IMR-90 (cell line): Measurements from ENCODE around the gene DCLK1. TPM values are rescaled to one million over a fixed set of nuclear protein-coding genes. Genes with fewer than 3 reads are reported as not detected.
A peak's percentile ranks its signal among the peaks of the same experiment; 100 is the strongest.

Source experiments
- ATAC-seq: fragments of 200-7000 bp; cut with Tn5 transposase; 2 replicates; pipeline ENCODE4 v1.9.1; 2020; ENCODE audit warnings: low read depth, mild to moderate bottlenecking, moderate library complexity
- BruUV-seq: library from RNA; stranded (reverse); fragments of 400-500 nt; replicated peaks from 2 replicates; lab custom pipeline; 2021; lab: Mats Ljungman, UMichigan
- CTCF ChIA-PET: fragments of 300-600 bp; formaldehyde crosslinking; extraction: SDS; loops from one replicate; lab custom pipeline; 2021; ENCODE audit warnings: antibody characterized with exemption; lab: Yijun Ruan, JAX
- POLR2A ChIA-PET: fragments of 300-600 bp; sonication (Branson Sonifier 250); formaldehyde crosslinking; loops from one replicate; lab custom pipeline; 2022; ENCODE audit warnings: antibody characterized with exemption; ENCODE audit not compliant: unreplicated experiment; lab: Charles Lee
- DNase-seq: peaks from one replicate; pipeline ENCODE4 v3.0.0; 2013
- H2AFZ ChIP-seq: replicated peaks from 2 replicates; pipeline ENCODE3; 2013; ENCODE audit warnings: low read length, mild to moderate bottlenecking; ENCODE audit not compliant: poor library complexity
- H2AK5ac ChIP-seq: 2 replicates; pipeline ENCODE4 v1.6.1; 2013; ENCODE audit warnings: low read depth, low read length, inconsistent platforms
- H2AK9ac ChIP-seq: replicated peaks from 2 replicates; pipeline ENCODE3; 2013; ENCODE audit warnings: mild to moderate bottlenecking, low read depth, low read length, moderate library complexity; ENCODE audit not compliant: poor library complexity
- H2BK120ac ChIP-seq: 2 replicates; pipeline ENCODE4 v1.6.1; 2013; ENCODE audit warnings: low read depth, low read length, inconsistent platforms
- H2BK15ac ChIP-seq: 3 replicates; pipeline ENCODE4 v1.6.1; 2013; ENCODE audit warnings: low read depth, low read length, inconsistent platforms
- H2BK20ac ChIP-seq: 2 replicates; pipeline ENCODE4 v1.6.1; 2013; ENCODE audit warnings: low read depth, mild to moderate bottlenecking, inconsistent platforms, low read length, moderate library complexity
- H2BK5ac ChIP-seq: 2 replicates; pipeline ENCODE4 v1.6.1; 2013; ENCODE audit warnings: mild to moderate bottlenecking, low read depth, low read length, inconsistent platforms; ENCODE audit not compliant: poor library complexity, severe bottlenecking
- H3K14ac ChIP-seq: replicated peaks from 2 replicates; pipeline ENCODE4 v1.6.1; 2013; ENCODE audit warnings: low read depth, low read length, inconsistent platforms
- H3K18ac ChIP-seq: 2 replicates; pipeline ENCODE4 v1.6.1; 2013; ENCODE audit warnings: low read depth, low read length, control low read depth
- H3K23ac ChIP-seq: 2 replicates; pipeline ENCODE4 v1.6.1; 2013; ENCODE audit warnings: low read depth, low read length, inconsistent platforms
- H3K27ac ChIP-seq: 2 replicates; pipeline ENCODE4 v1.5.1; 2013; ENCODE audit warnings: mild to moderate bottlenecking, control low read depth, low read length; ENCODE audit not compliant: insufficient read depth
- H3K27me3 ChIP-seq: 2 replicates; pipeline ENCODE4 v1.6.1; 2013; ENCODE audit warnings: low read length; ENCODE audit not compliant: control insufficient read depth, insufficient read depth
- H3K36me3 ChIP-seq: 2 replicates; pipeline ENCODE4 v1.6.1; 2013; ENCODE audit warnings: low read length, mixed read lengths; ENCODE audit not compliant: control insufficient read depth, insufficient read depth
- H3K4ac ChIP-seq: 2 replicates; pipeline ENCODE4 v1.6.1; 2013; ENCODE audit warnings: low read depth, low read length, inconsistent platforms
- H3K4me1 ChIP-seq: 2 replicates; pipeline ENCODE4 v1.6.1; 2013; ENCODE audit warnings: low read length, mixed read lengths; ENCODE audit not compliant: control insufficient read depth, insufficient read depth
- H3K4me2 ChIP-seq: 2 replicates; pipeline ENCODE4 v1.6.1; 2013; ENCODE audit warnings: low read depth, mild to moderate bottlenecking, control low read depth, low read length, moderate library complexity
- H3K4me3 ChIP-seq: 2 replicates; pipeline ENCODE4 v1.5.1; 2013; ENCODE audit warnings: low read depth, mild to moderate bottlenecking, control low read depth, low read length, moderate library complexity; ENCODE audit not compliant: insufficient read depth
- H3K56ac ChIP-seq: 2 replicates; pipeline ENCODE4 v1.6.1; 2013; ENCODE audit warnings: low read length, inconsistent platforms; ENCODE audit not compliant: insufficient read depth; ENCODE audit errors: extremely low read depth
- H3K79me1 ChIP-seq, 2 experiments: 2 replicates each; pipeline ENCODE4 v1.6.1; 2013; ENCODE audit warnings: low read length in 2 of 2, inconsistent platforms in 1 of 2, low read depth in 1 of 2
- H3K9ac ChIP-seq: 2 replicates; pipeline ENCODE4 v1.6.1; 2013; ENCODE audit warnings: low read depth, low read length, control low read depth
- H3K9me1 ChIP-seq: 2 replicates; pipeline ENCODE4 v1.6.1; 2013; ENCODE audit warnings: low read length, inconsistent platforms; ENCODE audit not compliant: insufficient read depth
- H3K9me3 ChIP-seq: 2 replicates; pipeline ENCODE4 v1.6.1; 2013; ENCODE audit warnings: low read length; ENCODE audit not compliant: control insufficient read depth, insufficient read depth
- H4K20me1 ChIP-seq: 2 replicates; pipeline ENCODE4 v1.6.1; 2013; ENCODE audit warnings: low read length, inconsistent platforms; ENCODE audit not compliant: insufficient read depth
- H4K5ac ChIP-seq: 2 replicates; pipeline ENCODE4 v1.6.1; 2013; ENCODE audit warnings: mild to moderate bottlenecking, low read depth, low read length, control low read depth
- H4K8ac ChIP-seq, 2 experiments: 2 replicates each; pipeline ENCODE4 v1.6.1; 2013; ENCODE audit warnings: low read depth in 2 of 2, low read length in 2 of 2, control low read depth in 1 of 2, inconsistent platforms in 1 of 2
- H4K91ac ChIP-seq: 2 replicates; pipeline ENCODE4 v1.6.1; 2013; ENCODE audit warnings: low read depth, low read length, inconsistent platforms; ENCODE audit not compliant: insufficient read depth
- CTCF ChIP-seq: conservative IDR thresholded peaks from 2 replicates; pipeline ENCODE4 v1.5.1; 2012; ENCODE audit warnings: mild to moderate bottlenecking, low read depth, low read length, improper control_type of control experiment
- POLR2A ChIP-seq: IDR thresholded peaks from 2 replicates; pipeline ENCODE4 v1.6.1; 2012; ENCODE audit warnings: mild to moderate bottlenecking, low read depth, low read length
- RCOR1 ChIP-seq: IDR thresholded peaks from 2 replicates; pipeline ENCODE4 v1.6.1; 2012; ENCODE audit warnings: mild to moderate bottlenecking, low read length, improper control_type of control experiment; ENCODE audit not compliant: insufficient replicate concordance
- RFX5 ChIP-seq: IDR thresholded peaks from 2 replicates; pipeline ENCODE4 v1.8.0; 2012; ENCODE audit warnings: low read depth, mild to moderate bottlenecking, low read length, moderate library complexity
- WGBS, 2 experiments: methylation state at CpG; one replicate each; pipeline versions ENCODE4 v1.1.5 to v1.1.7; 2013; ENCODE audit warnings: missing lambda C conversion rate in 2 of 2; ENCODE audit not compliant: insufficient read length in 1 of 2; ENCODE audit errors: extremely low coverage in 2 of 2; 5-methylcytosine and 5-hydroxymethylcytosine counted together
- dilution Hi-C: fragments of 300-500 bp; cut with HindIII; formaldehyde crosslinking; loops from one replicate; pipeline ENCODE4 v1.14.3; 2018; ENCODE audit warnings: low sequenced_read_pairs; ENCODE audit not compliant: unreplicated experiment
- in situ Hi-C: fragments of 300-500 bp; cut with MboI; formaldehyde crosslinking; loops from 3 replicates; pipeline ENCODE4 v1.14.3; 2019; ENCODE audit warnings: low sequenced_read_pairs, inconsistent platforms, mixed read lengths
- intact Hi-C: fragments of 100-400 bp; cut with micrococcal nuclease; formaldehyde crosslinking; loops from 2 replicates; pipeline ENCODE4 v1.10.0; 2022
- polyA plus RNA-seq, 3 experiments: library from polyadenylated mRNA; depleted of rRNA; stranded (reverse); fragments of >200 nt; gene quantifications; 2 replicates each; pipeline ENCODE4 v1.2.3, GENCODE V29; 2012; ENCODE audit warnings: low replicate concordance in 1 of 3
- total RNA-seq: library from RNA; depleted of rRNA; stranded (reverse); fragments of >200 nt; gene quantifications from 2 replicates; pipeline ENCODE4 v1.2.3, GENCODE V29; 2012

The DCLK1 gene
- total and polyA plus RNA-seq, 2 of the 4 experiments (the other 2 are of a cell fraction): under 0.01 to 0.02 TPM

- Histone ChIP-seq H4K91ac (no peak overlapping the region), H2BK20ac (no peak overlapping the region), H3K4me3 (no peak overlapping the region), H4K20me1 (no peaks in the 10 kb centered on the region), H3K9me3 (no peaks in the 10 kb centered on the region), H2AK9ac (no peak overlapping the region), H2BK120ac (peak overlapping the region; percentile 37), H3K18ac (no peak overlapping the region), H3K4ac (no peak overlapping the region), H3K4me1 (peaks cover 5% of the 10 kb centered on the region), H3K27me3 (no peaks in the 10 kb centered on the region), H3K36me3 (no peaks in the 10 kb centered on the region), H4K8ac (no peak overlapping the region), H2AK5ac (no peak overlapping the region), H4K5ac (no peak overlapping the region), H3K27ac (no peak overlapping the region), H3K9ac (no peak overlapping the region), H3K9me1 (peaks cover 10% of the 10 kb centered on the region; the same call in 1 of the 2 replicates), H3K14ac (peak overlapping the region; percentile 19; the same call in 1 of the 2 replicates), H2BK15ac (peak overlapping the region; percentile 40; the same call in 2 of the 3 replicates), H3K4me2 (no peak overlapping the region), H3K23ac (no peak overlapping the region), H3K56ac (no peak overlapping the region), H2AFZ (no peak overlapping the region), H2BK5ac (no peak overlapping the region), H3K79me1 (no peaks in the 10 kb centered on the region)
- no CpG with 5 or more reads among the region's 1 CpG for WGBS, 2 experiments
- DNase-seq (peak; percentile 40), ATAC-seq (peak; percentile 79)
- CTCF ChIA-PET: interaction anchor here (1.7 kb wide), 1 partner anchor 14 kb away, joined by 6 read pairs; no protein-coding TSS in a partner anchor
- in situ Hi-C loops (no loop called here), dilution Hi-C loops (no loop called here), intact Hi-C loops (no loop called here)
- POLR2A ChIA-PET: interaction anchor here (0.6 kb wide), 1 partner anchor 40 kb away, joined by 3 read pairs; no protein-coding TSS in a partner anchor
- BruUV-seq: no TSS peak
- TF ChIP-seq CTCF: no peak
- no peak for TF ChIP-seq RFX5
- TF ChIP-seq RCOR1: no peak
- no peak for TF ChIP-seq POLR2A
Measured at GRCh38 chr13:35832551-35832950, 298.6 kb downstream of the DCLK1 start.
